ENCODE measurements around the gene AMN1.
"Not testable (repeated sequence)": the region's sequence is repeated elsewhere in the genome, so short reads cannot be mapped to it uniquely, and the experiment has no call there.

Gene AMN1

GRCh38 chr12:31714406-31715271, 14.2 kb downstream of the AMN1 start:
- H3K9ac ChIP-seq (ENCODE audit: low read depth, low read length): no peak overlapping the region

DNA sequence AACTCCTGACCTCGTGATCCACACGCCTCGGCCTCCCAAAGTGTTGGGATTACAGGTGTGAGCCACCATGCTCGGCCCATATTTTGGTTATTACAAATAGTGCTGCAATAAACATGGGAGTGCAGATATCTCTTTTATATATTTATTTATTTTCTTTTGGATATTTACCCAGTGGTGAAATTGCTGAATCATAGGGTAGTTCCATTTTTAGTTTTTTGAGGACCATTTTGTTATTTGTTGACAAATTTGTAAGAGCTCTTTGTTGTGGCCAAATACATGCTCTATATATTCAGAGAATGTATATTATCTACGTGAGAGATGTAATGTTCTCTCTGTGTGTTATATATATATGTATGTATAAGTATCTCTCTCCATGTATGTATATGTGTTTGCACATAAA, 15.9 kb downstream of the AMN1 start:
- Histone ChIP-seq H3K27ac (ENCODE audit: low read length) (no peak overlapping the region), H3K36me3 (ENCODE audit: insufficient read depth, low read depth, low read length) (no peaks in the 10 kb centered on the region), H3K27me3 (ENCODE audit: insufficient read depth, low read length) (no peaks in the 10 kb centered on the region), H3K9ac (ENCODE audit: low read depth, low read length) (no peak overlapping the region), H3K9me3 (ENCODE audit: insufficient read depth, low read depth, low read length) (peaks cover 7% of the 10 kb centered on the region), H3K4me3 (ENCODE audit: low read length) (no peak overlapping the region), H3K4me1 (ENCODE audit: insufficient read depth, low read length) (no peaks in the 10 kb centered on the region)

More at GRCh38 chr12:31714406-31715271, 14.2 kb downstream of the AMN1 start:
- Histone ChIP-seq H3K27ac (ENCODE audit: low read length) (no peak overlapping the region), H3K27me3 (ENCODE audit: insufficient read depth, low read length) (no peaks in the 10 kb centered on the region), H3K4me1 (ENCODE audit: insufficient read depth, low read length) (no peaks in the 10 kb centered on the region; the same call in 1 of the 2 replicates), H3K9me3 (ENCODE audit: insufficient read depth, low read depth, low read length) (no peaks in the 10 kb centered on the region; the same call in 1 of the 2 replicates), H3K36me3 (ENCODE audit: insufficient read depth, low read depth, low read length) (no peaks in the 10 kb centered on the region), H3K4me3 (ENCODE audit: low read length) (no peak overlapping the region)

- H3K4me1 ChIP-seq (ENCODE audit: insufficient read depth, low read length): no peaks in the 10 kb centered on the region
- no peaks in the 10 kb centered on the region for H3K27me3 ChIP-seq (ENCODE audit: insufficient read depth, low read length)
- H3K4me3 ChIP-seq (ENCODE audit: low read length): no peak overlapping the region
- H3K9me3 ChIP-seq (ENCODE audit: insufficient read depth, low read depth, low read length): peaks cover 15% of the 10 kb centered on the region
- no peak overlapping the region for H3K9ac ChIP-seq (ENCODE audit: low read depth, low read length)
- no peaks in the 10 kb centered on the region for H3K36me3 ChIP-seq (ENCODE audit: insufficient read depth, low read depth, low read length)
- H3K27ac ChIP-seq (ENCODE audit: low read length): no peak overlapping the region
These were observed 18.6 kb downstream of the AMN1 start for GRCh38 chr12:31710021-31710818.

GRCh38 chr12:31708118-31708517, 20.7 kb downstream of the AMN1 start:
- H3K4me1 ChIP-seq (ENCODE audit: insufficient read depth, low read length); H3K4me3 ChIP-seq (ENCODE audit: low read length); H3K9ac ChIP-seq (ENCODE audit: low read depth, low read length); H3K27me3 ChIP-seq (ENCODE audit: insufficient read depth, low read length); H3K36me3 ChIP-seq (ENCODE audit: insufficient read depth, low read depth, low read length); H3K27ac ChIP-seq (ENCODE audit: low read length): not testable (repeated sequence)
- H3K9me3 ChIP-seq (ENCODE audit: insufficient read depth, low read depth, low read length): peaks cover 15% of the 10 kb centered on the region

GRCh38 chr12:31705621-31706020, 23.2 kb downstream of the AMN1 start:
- peaks cover 15% of the 10 kb centered on the region for H3K9me3 ChIP-seq (ENCODE audit: insufficient read depth, low read depth, low read length)
- no peak overlapping the region for H3K9ac ChIP-seq (ENCODE audit: low read depth, low read length)
- H3K27me3 ChIP-seq (ENCODE audit: insufficient read depth, low read length): no peaks in the 10 kb centered on the region
- H3K4me1 ChIP-seq (ENCODE audit: insufficient read depth, low read length): no peaks in the 10 kb centered on the region
- H3K36me3 ChIP-seq (ENCODE audit: insufficient read depth, low read depth, low read length): no peaks in the 10 kb centered on the region
- no peak overlapping the region for H3K27ac ChIP-seq (ENCODE audit: low read length)
- H3K4me3 ChIP-seq (ENCODE audit: low read length): no peak overlapping the region

DNA sequence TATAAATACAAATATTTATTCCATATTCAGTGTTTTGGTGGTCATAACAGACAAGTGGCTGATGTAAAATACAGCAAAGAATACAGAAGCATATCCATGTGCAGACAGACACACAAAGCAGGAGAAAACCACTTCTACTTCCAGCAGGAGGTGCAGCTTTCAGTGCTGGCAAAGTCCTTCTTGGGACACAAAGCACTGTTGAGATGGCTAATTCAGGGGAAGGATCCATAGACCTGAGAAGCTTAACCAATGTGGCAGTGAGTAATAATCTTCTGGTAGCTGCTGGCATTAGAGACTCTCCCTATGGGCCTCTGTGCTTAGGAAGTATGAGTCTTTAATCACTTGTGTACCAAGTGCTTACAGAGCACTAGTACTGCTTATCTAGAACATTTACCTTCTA, 26.8 kb downstream of the AMN1 start:
- no peaks in the 10 kb centered on the region for H3K4me1 ChIP-seq (ENCODE audit: insufficient read depth, low read length)
- H3K4me3 ChIP-seq (ENCODE audit: low read length): no peak overlapping the region
- peaks cover 4% of the 10 kb centered on the region for H3K36me3 ChIP-seq (ENCODE audit: insufficient read depth, low read depth, low read length)
- H3K9ac ChIP-seq (ENCODE audit: low read depth, low read length): no peak overlapping the region
- H3K9me3 ChIP-seq (ENCODE audit: insufficient read depth, low read depth, low read length): no peaks in the 10 kb centered on the region
- no peak overlapping the region for H3K27ac ChIP-seq (ENCODE audit: low read length)
- no peaks in the 10 kb centered on the region for H3K27me3 ChIP-seq (ENCODE audit: insufficient read depth, low read length)

DNA sequence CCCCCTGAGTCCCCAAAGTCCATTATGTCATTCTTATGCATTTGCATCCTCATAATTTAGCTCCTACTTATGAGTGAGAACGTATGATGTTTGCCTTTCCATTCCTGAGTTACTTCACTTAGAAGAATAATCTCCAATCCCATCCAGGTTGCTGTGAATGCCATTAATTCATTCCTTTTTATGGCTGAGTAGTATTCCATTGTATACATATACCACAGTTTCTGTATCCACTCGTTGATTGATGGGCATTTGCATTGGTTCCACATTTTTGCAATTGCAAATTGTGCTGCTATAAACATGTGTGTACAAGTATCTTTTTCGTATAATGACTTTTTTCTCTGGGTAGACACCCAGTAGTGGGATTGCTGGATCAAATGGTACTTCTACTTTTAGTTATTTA, 38.9 kb downstream of the AMN1 start:
- not testable (repeated sequence) for H3K4me3 ChIP-seq (ENCODE audit: low read length); H3K4me1 ChIP-seq (ENCODE audit: insufficient read depth, low read length); H3K36me3 ChIP-seq (ENCODE audit: insufficient read depth, low read depth, low read length); H3K27me3 ChIP-seq (ENCODE audit: insufficient read depth, low read length); H3K9ac ChIP-seq (ENCODE audit: low read depth, low read length); H3K9me3 ChIP-seq (ENCODE audit: insufficient read depth, low read depth, low read length); H3K27ac ChIP-seq (ENCODE audit: low read length)

- H3K27me3 ChIP-seq (ENCODE audit: insufficient read depth, low read length): no peaks in the 10 kb centered on the region
- H3K9ac ChIP-seq (ENCODE audit: low read depth, low read length): no peak overlapping the region
- 0 out of 2 replicates have a peak, but pooled peaks cover 2% of the 10 kb centered on the region for H3K9me3 ChIP-seq (ENCODE audit: insufficient read depth, low read depth, low read length)
- H3K4me3 ChIP-seq (ENCODE audit: low read length): no peak overlapping the region
- H3K4me1 ChIP-seq (ENCODE audit: insufficient read depth, low read length): peaks cover 3% of the 10 kb centered on the region; the same call in 1 of the 2 replicates
- H3K36me3 ChIP-seq (ENCODE audit: insufficient read depth, low read depth, low read length): no peaks in the 10 kb centered on the region
- H3K27ac ChIP-seq (ENCODE audit: low read length): no peak overlapping the region
These were observed 41.7 kb downstream of the AMN1 start for GRCh38 chr12:31687101-31687527.

DNA sequence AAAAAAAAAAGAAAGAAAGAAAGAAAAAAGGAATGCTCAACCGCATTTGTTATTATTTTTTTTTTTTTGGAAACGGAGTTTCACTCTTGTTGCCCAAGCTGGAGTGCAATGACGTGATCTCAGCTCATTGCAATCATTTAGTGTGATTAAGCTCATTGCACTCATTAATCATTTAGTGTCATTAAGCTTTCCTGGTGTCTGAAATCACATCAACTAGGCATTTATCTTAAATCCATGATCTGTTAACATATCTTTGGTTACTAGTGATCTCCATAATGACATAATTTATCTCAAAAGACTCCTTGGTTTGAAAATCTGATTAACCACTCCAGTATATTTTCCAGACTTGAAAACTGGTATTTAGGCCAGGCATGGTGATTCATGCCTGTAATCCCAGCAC, 43.0 kb downstream of the AMN1 start:
- Histone ChIP-seq H3K9ac (ENCODE audit: low read depth, low read length) (no peak overlapping the region), H3K4me1 (ENCODE audit: insufficient read depth, low read length) (peaks cover 3% of the 10 kb centered on the region; the same call in 1 of the 2 replicates), H3K27me3 (ENCODE audit: insufficient read depth, low read length) (no peaks in the 10 kb centered on the region), H3K4me3 (ENCODE audit: low read length) (no peak overlapping the region), H3K27ac (ENCODE audit: low read length) (no peak overlapping the region), H3K36me3 (ENCODE audit: insufficient read depth, low read depth, low read length) (no peaks in the 10 kb centered on the region), H3K9me3 (ENCODE audit: insufficient read depth, low read depth, low read length) (0 out of 2 replicates have a peak, but pooled peaks cover 2% of the 10 kb centered on the region)

DNA sequence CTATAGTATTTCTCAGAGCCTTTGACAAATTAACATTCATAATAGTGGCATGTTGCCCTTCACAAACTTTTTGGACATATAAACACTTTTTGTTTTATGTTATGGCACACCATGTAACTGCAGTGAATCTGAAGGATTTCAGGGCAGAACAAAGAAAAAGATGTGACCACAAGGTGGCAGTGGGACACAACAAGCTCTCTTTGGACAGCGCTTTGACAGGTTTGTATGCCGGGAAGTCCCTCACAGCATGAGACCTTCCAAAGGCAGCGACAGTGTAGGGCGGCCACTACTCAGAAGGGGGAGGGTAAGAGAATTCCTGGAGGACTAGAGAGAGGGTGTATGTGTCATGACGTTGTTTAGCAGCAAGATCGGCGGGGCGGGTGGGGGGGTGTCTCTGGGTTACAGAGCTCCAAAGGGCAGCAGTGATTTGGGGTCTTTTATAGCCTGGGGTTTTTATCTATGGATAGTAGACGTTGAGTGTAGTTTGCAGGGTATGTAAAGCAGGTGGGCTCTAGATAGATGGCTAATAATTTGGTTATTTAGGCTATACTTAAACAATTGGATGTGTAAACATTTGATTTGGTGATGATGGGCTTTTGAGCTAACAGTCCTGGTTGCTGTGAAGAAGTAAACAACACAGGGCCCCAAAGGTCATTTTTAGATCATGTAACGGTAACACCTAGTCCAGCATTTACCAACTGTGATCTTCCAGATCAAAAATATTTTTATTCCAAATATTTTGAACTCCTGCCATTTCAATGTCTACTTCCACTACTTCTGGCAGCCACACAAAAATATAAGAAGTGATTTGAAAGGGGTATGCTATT, 46.5 kb downstream of the AMN1 start:
- no peak overlapping the region for H3K27ac ChIP-seq (ENCODE audit: low read length)
- no peaks in the 10 kb centered on the region for H3K27me3 ChIP-seq (ENCODE audit: insufficient read depth, low read length)
- no peak overlapping the region; the same call in 1 of the 2 replicates for H3K4me3 ChIP-seq (ENCODE audit: low read length)

DNA sequence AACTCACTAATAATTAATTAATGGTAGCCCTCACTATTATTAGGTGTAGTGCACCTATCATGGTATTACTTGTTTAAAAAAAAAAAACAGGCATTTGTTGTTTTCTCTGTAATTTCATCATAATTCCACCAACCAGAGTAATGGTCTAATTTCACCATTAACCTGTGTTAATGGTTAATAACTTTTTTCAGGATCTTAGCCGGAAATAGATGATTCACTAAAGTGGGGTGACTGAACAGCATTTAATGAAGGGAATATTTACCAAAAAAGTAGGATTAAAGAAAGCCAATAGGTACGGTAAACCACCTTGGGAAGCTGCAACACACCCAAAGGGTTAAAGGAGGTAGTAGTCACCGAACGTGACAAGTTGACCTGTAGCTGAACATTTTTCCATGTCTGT, 56.3 kb downstream of the AMN1 start:
- peaks cover 14% of the 10 kb centered on the region; the same call in 1 of the 2 replicates for H3K4me1 ChIP-seq (ENCODE audit: insufficient read depth, low read length)
- H3K27me3 ChIP-seq (ENCODE audit: insufficient read depth, low read length): no peaks in the 10 kb centered on the region
- no peak overlapping the region for H3K4me3 ChIP-seq (ENCODE audit: low read length)
- no peaks in the 10 kb centered on the region for H3K36me3 ChIP-seq (ENCODE audit: insufficient read depth, low read depth, low read length)
- H3K9ac ChIP-seq (ENCODE audit: low read depth, low read length): no peak overlapping the region
- no peak overlapping the region for H3K27ac ChIP-seq (ENCODE audit: low read length)
- peaks cover 10% of the 10 kb centered on the region for H3K9me3 ChIP-seq (ENCODE audit: insufficient read depth, low read depth, low read length)

More for the DNA sequence above, 46.5 kb downstream of the AMN1 start:
- Histone ChIP-seq H3K4me1 (ENCODE audit: insufficient read depth, low read length) (peaks cover 3% of the 10 kb centered on the region; the same call in 1 of the 2 replicates), H3K9ac (ENCODE audit: low read depth, low read length) (no peak overlapping the region), H3K9me3 (ENCODE audit: insufficient read depth, low read depth, low read length) (0 out of 2 replicates have a peak, but pooled peaks cover 2% of the 10 kb centered on the region), H3K36me3 (ENCODE audit: insufficient read depth, low read depth, low read length) (no peaks in the 10 kb centered on the region)

Measured in iPS-20b (cell line).